ENCODE measurements around the gene MYH15. TPM values are rescaled to one million over a fixed set of nuclear protein-coding genes. Genes with fewer than 3 reads are reported as not detected.

The MYH15 gene
- total RNA-seq, 1 donor = 0.36 TPM

DNA sequence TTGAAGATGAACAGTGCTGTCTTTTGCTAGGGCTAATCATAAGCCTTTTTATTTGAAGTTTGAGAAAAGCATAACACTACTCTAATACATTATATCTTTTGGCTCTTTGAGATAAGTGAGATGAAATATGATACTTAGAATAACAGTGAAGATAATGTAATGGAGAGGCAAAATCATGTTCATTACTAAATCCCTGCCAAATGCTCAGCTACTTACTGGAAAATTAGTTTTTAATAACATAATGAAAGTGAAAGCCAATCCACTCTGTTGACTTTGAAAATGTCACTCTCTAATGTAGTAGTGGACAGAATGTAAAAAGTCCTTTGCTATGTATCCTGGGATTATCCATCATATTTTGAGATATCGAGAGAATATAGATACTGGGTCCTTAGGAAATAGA is 35.9 kb upstream of the MYH15 start:
- DNase-seq (ENCODE audit: insufficient read length, low spot score, missing footprints) = no peak
- H3K36me3 ChIP-seq (ENCODE audit: insufficient read depth, low read length) = peaks cover 10% of the 10 kb centered on the region
- H3K27me3 ChIP-seq (ENCODE audit: insufficient read depth, low read length) = no peaks in the 10 kb centered on the region
- H4K20me1 ChIP-seq (ENCODE audit: insufficient read depth, low read length) = no peaks in the 10 kb centered on the region
- peak overlapping the region; percentile 36 for H3K4me3 ChIP-seq (ENCODE audit: insufficient read depth, low read length)
- H3K4me1 ChIP-seq (ENCODE audit: insufficient read depth, low read length) = peaks cover 5% of the 10 kb centered on the region
- peak overlapping the region; percentile 72 for H3K4me2 ChIP-seq (ENCODE audit: insufficient read depth, low read length)
- TF ChIP-seq, protein P1, sequence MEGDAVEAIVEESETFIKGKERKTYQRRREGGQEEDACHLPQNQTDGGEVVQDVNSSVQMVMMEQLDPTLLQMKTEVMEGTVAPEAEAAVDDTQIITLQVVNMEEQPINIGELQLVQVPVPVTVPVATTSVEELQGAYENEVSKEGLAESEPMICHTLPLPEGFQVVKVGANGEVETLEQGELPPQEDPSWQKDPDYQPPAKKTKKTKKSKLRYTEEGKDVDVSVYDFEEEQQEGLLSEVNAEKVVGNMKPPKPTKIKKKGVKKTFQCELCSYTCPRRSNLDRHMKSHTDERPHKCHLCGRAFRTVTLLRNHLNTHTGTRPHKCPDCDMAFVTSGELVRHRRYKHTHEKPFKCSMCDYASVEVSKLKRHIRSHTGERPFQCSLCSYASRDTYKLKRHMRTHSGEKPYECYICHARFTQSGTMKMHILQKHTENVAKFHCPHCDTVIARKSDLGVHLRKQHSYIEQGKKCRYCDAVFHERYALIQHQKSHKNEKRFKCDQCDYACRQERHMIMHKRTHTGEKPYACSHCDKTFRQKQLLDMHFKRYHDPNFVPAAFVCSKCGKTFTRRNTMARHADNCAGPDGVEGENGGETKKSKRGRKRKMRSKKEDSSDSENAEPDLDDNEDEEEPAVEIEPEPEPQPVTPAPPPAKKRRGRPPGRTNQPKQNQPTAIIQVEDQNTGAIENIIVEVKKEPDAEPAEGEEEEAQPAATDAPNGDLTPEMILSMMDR (IDR thresholded peaks at IDR 0.05; ENCODE audit: extremely low read depth, low read depth, low read length) = no peak
- no peaks in the 10 kb centered on the region for H3K9me3 ChIP-seq (ENCODE audit: low read depth, low read length)
- no peaks in the 10 kb centered on the region for H3K79me2 ChIP-seq (ENCODE audit: insufficient read depth, low read length)
- peak overlapping the region; percentile 4 for H3K27ac ChIP-seq (ENCODE audit: low read depth, low read length)
- H2AFZ ChIP-seq (ENCODE audit: low read length) = peak overlapping the region; percentile 56

DNA sequence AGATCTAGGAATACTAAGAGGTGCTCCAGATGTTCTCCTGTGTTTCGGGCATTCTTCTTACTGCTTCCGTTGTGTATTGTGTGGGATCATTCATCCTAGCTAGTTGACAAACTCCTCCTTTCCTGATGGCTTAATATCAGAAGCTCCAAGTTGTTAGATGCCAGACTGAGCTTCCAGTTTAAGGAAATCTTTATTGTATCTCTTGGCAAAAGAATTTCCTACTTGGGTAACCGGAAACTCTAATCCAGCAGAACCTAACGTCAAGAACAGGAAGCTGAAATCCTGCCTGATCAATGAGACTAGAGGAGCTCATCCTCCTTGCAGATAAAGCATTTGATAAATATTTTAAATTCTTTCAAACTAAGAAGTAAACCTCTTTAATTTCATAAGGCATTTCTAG is 27.7 kb upstream of the MYH15 start:
- Histone ChIP-seq H3K4me2 (ENCODE audit: insufficient read depth, low read length) (no peak overlapping the region), H3K4me1 (ENCODE audit: insufficient read depth, low read length) (no peaks in the 10 kb centered on the region), H3K9me3 (ENCODE audit: low read depth, low read length) (no peaks in the 10 kb centered on the region), H2AFZ (ENCODE audit: low read length) (no peak overlapping the region), H3K79me2 (ENCODE audit: insufficient read depth, low read length) (no peaks in the 10 kb centered on the region), H4K20me1 (ENCODE audit: insufficient read depth, low read length) (no peaks in the 10 kb centered on the region), H3K4me3 (ENCODE audit: insufficient read depth, low read length) (no peak overlapping the region), H3K36me3 (ENCODE audit: insufficient read depth, low read length) (no peaks in the 10 kb centered on the region), H3K27ac (ENCODE audit: low read depth, low read length) (no peak overlapping the region), H3K27me3 (ENCODE audit: insufficient read depth, low read length) (no peaks in the 10 kb centered on the region)
- TF ChIP-seq, protein P1 (IDR thresholded peaks at IDR 0.05; ENCODE audit: extremely low read depth, low read depth, low read length) = no peak
- no peak for DNase-seq (ENCODE audit: insufficient read length, low spot score, missing footprints)

DNA sequence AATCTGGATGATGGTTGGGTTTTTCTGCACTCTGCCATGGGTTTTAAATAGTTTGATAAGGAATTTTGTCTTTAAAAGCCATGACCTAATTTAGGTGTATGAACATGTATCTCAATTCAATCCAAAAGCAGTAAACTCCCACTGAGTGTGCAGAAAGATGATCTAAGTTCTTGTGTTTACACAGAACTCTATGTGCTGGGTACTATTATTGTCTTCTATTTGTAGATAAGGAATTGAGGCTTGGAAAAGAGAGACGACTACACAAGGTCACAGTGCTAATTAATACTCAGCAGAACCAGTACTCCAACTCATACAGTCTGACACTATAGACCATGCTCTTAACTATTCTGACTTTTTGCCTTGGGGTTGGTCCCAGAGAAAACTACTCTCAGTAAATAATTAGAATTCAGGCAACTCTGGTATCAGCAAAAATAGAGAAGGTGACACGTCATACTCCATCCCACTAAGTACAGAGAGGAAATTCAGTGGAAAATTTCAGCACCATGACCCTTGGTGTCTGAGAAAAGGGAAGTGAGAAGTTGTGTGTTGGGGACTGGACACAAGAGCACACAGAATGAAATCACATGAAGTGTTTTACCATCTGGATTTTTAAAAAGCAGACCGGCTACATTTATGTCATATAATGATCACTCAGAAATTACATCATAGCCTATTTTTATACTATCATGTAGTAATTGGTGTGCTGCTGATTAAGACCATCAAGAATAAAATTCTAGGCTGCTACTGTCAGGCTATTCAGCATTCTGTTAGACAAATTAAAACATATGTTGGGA is 18.3 kb upstream of the MYH15 start:
- H3K4me3 ChIP-seq (ENCODE audit: insufficient read depth, low read length) = no peak overlapping the region
- TF ChIP-seq, protein P1 (IDR thresholded peaks at IDR 0.05; ENCODE audit: extremely low read depth, low read depth, low read length) = no peak
- H3K36me3 ChIP-seq (ENCODE audit: insufficient read depth, low read length) = no peaks in the 10 kb centered on the region
- H3K4me1 ChIP-seq (ENCODE audit: insufficient read depth, low read length) = no peaks in the 10 kb centered on the region
- no peak overlapping the region for H2AFZ ChIP-seq (ENCODE audit: low read length)
- no peaks in the 10 kb centered on the region for H4K20me1 ChIP-seq (ENCODE audit: insufficient read depth, low read length)
- DNase-seq (ENCODE audit: insufficient read length, low spot score, missing footprints) = no peak
- H3K4me2 ChIP-seq (ENCODE audit: insufficient read depth, low read length) = no peak overlapping the region
- no peaks in the 10 kb centered on the region for H3K27me3 ChIP-seq (ENCODE audit: insufficient read depth, low read length)
- H3K27ac ChIP-seq (ENCODE audit: low read depth, low read length) = no peak overlapping the region
- no peaks in the 10 kb centered on the region for H3K79me2 ChIP-seq (ENCODE audit: insufficient read depth, low read length)
- no peaks in the 10 kb centered on the region for H3K9me3 ChIP-seq (ENCODE audit: low read depth, low read length)

DNA sequence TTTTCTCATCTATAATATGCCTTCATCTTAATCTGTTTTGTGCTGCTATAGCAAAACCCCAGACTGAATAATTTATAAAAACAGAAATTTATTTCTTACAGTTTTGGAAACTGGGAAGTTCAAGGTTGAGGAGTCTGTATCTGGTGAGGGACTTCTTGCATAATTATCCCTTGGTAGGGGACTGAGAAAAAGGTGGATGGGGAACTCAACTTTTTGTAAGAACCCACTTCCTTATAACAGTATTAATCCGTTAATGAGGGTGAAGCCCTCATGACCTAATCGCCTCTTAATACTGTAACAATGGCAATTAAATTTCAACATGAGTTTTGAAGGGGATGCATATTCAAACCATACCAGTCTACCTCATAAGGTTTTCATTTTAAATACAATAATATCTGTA is 17.4 kb upstream of the MYH15 start:
- Histone ChIP-seq H3K9me3 (ENCODE audit: low read depth, low read length) (no peaks in the 10 kb centered on the region), H2AFZ (ENCODE audit: low read length) (no peak overlapping the region), H3K36me3 (ENCODE audit: insufficient read depth, low read length) (no peaks in the 10 kb centered on the region), H3K27me3 (ENCODE audit: insufficient read depth, low read length) (no peaks in the 10 kb centered on the region), H3K4me2 (ENCODE audit: insufficient read depth, low read length) (no peak overlapping the region), H3K79me2 (ENCODE audit: insufficient read depth, low read length) (no peaks in the 10 kb centered on the region), H3K4me1 (ENCODE audit: insufficient read depth, low read length) (no peaks in the 10 kb centered on the region), H4K20me1 (ENCODE audit: insufficient read depth, low read length) (no peaks in the 10 kb centered on the region), H3K27ac (ENCODE audit: low read depth, low read length) (no peak overlapping the region), H3K4me3 (ENCODE audit: insufficient read depth, low read length) (no peak overlapping the region)
- no peak for DNase-seq (ENCODE audit: insufficient read length, low spot score, missing footprints)
- TF ChIP-seq, protein P1 (IDR thresholded peaks at IDR 0.05; ENCODE audit: extremely low read depth, low read depth, low read length) = no peak

Data from osteoblast (primary cell).